Measurements from ENCODE around the gene DDAH1. TPM values are rescaled to one million over a fixed set of nuclear protein-coding genes. Genes with fewer than 3 reads are reported as not detected.

The DDAH1 gene
- total and polyA plus RNA-seq, 2 of the 8 experiments (the other 6 are each of a cell fraction or from before 2014, with no cell fraction given), result 22.8 to 54.5 TPM

- TF ChIP-seq SAP30 (IDR thresholded peaks at IDR 0.05; ENCODE audit: insufficient read depth, insufficient replicate concordance, low read length) (no peak), CBX8 (IDR thresholded peaks at IDR 0.05; ENCODE audit: borderline replicate concordance, low read depth, low read length) (no peak), RNF2 (IDR thresholded peaks at IDR 0.05; ENCODE audit: borderline replicate concordance, low read depth, low read length, missing control alignments, poor library complexity, severe bottlenecking) (no peak), NRF1 (IDR thresholded peaks at IDR 0.05; ENCODE audit: low read depth, low read length) (no peak), SP4 (IDR thresholded peaks at IDR 0.05; ENCODE audit: low read length) (no peak), RAD21 (IDR thresholded peaks at IDR 0.05 in 1 of 2, conservative IDR thresholded peaks at IDR 0.05 in 1 of 2; ENCODE audit: low read depth in 2 of 2, low read length in 2 of 2) (no peak), KDM1A (IDR thresholded peaks at IDR 0.05; ENCODE audit: borderline replicate concordance, low read length) (no peak), SIRT6 (IDR thresholded peaks at IDR 0.05; ENCODE audit: low read length) (no peak)
Observed at GRCh38 chr1:85319931-85320330, 145.0 kb downstream of the DDAH1 start (continued).
